Measurements from ENCODE around the gene YIF1A.
"Not testable (repeated sequence)": the region's sequence is repeated elsewhere in the genome, so short reads cannot be mapped to it uniquely, and the experiment has no call there.

DNA sequence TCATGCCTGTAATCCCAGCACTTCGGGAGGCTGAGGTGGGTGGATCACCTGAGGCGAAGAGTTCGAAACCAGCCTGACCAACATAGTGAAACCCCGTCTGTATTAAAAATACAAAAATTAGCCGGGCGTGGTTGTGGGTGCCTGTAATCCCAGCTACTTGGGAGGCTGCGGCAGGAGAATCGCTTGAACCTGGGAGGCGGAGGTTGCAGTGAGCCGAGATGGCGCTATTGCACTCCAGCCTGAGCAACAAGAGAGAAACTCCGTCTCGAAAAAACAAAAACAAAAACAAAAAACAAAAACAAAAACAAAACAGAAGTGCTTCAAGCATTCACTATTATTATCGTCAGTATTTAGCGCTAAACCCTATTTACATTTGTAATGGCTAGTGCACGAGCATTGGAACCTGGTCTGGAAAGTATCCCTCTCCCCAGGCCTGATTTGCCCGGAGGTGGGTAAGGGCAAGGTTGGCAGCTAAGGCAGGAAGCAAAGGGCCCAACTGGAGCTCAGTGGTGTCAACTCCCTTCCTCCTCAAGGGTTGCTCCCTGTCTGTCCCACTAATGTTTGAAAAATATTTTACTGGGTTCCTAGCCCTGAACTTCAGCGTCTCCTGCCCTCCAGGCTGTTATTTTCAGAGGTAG is 22.0 kb upstream of the YIF1A start:
- TF ChIP-seq POLR2A (IDR thresholded peaks at IDR 0.05), result not testable (repeated sequence)
- TF ChIP-seq, protein P1, sequence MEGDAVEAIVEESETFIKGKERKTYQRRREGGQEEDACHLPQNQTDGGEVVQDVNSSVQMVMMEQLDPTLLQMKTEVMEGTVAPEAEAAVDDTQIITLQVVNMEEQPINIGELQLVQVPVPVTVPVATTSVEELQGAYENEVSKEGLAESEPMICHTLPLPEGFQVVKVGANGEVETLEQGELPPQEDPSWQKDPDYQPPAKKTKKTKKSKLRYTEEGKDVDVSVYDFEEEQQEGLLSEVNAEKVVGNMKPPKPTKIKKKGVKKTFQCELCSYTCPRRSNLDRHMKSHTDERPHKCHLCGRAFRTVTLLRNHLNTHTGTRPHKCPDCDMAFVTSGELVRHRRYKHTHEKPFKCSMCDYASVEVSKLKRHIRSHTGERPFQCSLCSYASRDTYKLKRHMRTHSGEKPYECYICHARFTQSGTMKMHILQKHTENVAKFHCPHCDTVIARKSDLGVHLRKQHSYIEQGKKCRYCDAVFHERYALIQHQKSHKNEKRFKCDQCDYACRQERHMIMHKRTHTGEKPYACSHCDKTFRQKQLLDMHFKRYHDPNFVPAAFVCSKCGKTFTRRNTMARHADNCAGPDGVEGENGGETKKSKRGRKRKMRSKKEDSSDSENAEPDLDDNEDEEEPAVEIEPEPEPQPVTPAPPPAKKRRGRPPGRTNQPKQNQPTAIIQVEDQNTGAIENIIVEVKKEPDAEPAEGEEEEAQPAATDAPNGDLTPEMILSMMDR (IDR thresholded peaks at IDR 0.05), result not testable (repeated sequence)
